Transverse colon (tissue), 4 donors: ENCODE measurements around the gene SLC6A11.

Experiments
- EP300 ChIP-seq: sonication (generic); formaldehyde crosslinking; IDR thresholded peaks from one replicate; pipeline ENCODE4 v1.6.1; 2017; ENCODE audit warnings: antibody characterized with exemption, low read depth
- POLR2A ChIP-seq: fragments of 450-650 bp; IDR thresholded peaks from one replicate; pipeline ENCODE4 v1.6.1; 2016; ENCODE audit warnings: antibody characterized with exemption, mild to moderate bottlenecking, moderate library complexity
- POLR2AphosphoS5 ChIP-seq, 3 donors: sonication (generic); formaldehyde crosslinking; IDR thresholded peaks; one replicate each; pipeline ENCODE4 v1.6.1; 2016; ENCODE audit warnings: antibody characterized with exemption in 3 of 3
- TF ChIP-seq, protein P1 (sequence below), 5 experiments: fragments of 200-600 bp in 3 of 5; fragments of 450-650 bp in 2 of 5; sonication (generic) in 3 of 5; IDR thresholded peaks; 1 replicate in 2 of 5; 2 replicates in 3 of 5; pipeline ENCODE4 v1.5.1; 2016 to 2017; ENCODE audit warnings: antibody characterized with exemption in 5 of 5, inconsistent platforms in 3 of 5, mild to moderate bottlenecking in 2 of 5, moderate library complexity in 1 of 5

GRCh38 chr3:10933805-10934481, 117.9 kb downstream of the SLC6A11 start:
- TF ChIP-seq, protein P1, sequence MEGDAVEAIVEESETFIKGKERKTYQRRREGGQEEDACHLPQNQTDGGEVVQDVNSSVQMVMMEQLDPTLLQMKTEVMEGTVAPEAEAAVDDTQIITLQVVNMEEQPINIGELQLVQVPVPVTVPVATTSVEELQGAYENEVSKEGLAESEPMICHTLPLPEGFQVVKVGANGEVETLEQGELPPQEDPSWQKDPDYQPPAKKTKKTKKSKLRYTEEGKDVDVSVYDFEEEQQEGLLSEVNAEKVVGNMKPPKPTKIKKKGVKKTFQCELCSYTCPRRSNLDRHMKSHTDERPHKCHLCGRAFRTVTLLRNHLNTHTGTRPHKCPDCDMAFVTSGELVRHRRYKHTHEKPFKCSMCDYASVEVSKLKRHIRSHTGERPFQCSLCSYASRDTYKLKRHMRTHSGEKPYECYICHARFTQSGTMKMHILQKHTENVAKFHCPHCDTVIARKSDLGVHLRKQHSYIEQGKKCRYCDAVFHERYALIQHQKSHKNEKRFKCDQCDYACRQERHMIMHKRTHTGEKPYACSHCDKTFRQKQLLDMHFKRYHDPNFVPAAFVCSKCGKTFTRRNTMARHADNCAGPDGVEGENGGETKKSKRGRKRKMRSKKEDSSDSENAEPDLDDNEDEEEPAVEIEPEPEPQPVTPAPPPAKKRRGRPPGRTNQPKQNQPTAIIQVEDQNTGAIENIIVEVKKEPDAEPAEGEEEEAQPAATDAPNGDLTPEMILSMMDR (IDR thresholded peaks at IDR 0.05) = no peak
- no peak for TF ChIP-seq POLR2A
- no peak for TF ChIP-seq POLR2AphosphoS5 (IDR thresholded peaks at IDR 0.05)
- TF ChIP-seq EP300 = no peak
